ENCODE data around the gene LINGO1. TPM values are rescaled to one million over a fixed set of nuclear protein-coding genes. Genes with fewer than 3 reads are reported as not detected.

LINGO1 gene
- total RNA-seq, 1 donor from 2014 or later: 18.8 TPM

- Mint-ChIP-seq H3K9me3 (ENCODE audit: unreplicated experiment) (no peaks in the 10 kb centered on the region), H3K27ac (ENCODE audit: unreplicated experiment) (no peak overlapping the region), H3K36me3 (ENCODE audit: low read depth, unreplicated experiment) (peaks cover 3% of the 10 kb centered on the region), H3K4me3 (ENCODE audit: unreplicated experiment) (no peak overlapping the region), H3K4me1 (ENCODE audit: unreplicated experiment) (peaks cover 16% of the 10 kb centered on the region), H3K27me3 (ENCODE audit: unreplicated experiment) (peaks cover 13% of the 10 kb centered on the region)
- DNase-seq (ENCODE audit: low spot score): no peak
- no peak for TF ChIP-seq CTCF (IDR thresholded peaks at IDR 0.05; ENCODE audit: unreplicated experiment)
Measured at GRCh38 chr15:77624868-77625267, 7.8 kb downstream of the LINGO1 start.

DNA sequence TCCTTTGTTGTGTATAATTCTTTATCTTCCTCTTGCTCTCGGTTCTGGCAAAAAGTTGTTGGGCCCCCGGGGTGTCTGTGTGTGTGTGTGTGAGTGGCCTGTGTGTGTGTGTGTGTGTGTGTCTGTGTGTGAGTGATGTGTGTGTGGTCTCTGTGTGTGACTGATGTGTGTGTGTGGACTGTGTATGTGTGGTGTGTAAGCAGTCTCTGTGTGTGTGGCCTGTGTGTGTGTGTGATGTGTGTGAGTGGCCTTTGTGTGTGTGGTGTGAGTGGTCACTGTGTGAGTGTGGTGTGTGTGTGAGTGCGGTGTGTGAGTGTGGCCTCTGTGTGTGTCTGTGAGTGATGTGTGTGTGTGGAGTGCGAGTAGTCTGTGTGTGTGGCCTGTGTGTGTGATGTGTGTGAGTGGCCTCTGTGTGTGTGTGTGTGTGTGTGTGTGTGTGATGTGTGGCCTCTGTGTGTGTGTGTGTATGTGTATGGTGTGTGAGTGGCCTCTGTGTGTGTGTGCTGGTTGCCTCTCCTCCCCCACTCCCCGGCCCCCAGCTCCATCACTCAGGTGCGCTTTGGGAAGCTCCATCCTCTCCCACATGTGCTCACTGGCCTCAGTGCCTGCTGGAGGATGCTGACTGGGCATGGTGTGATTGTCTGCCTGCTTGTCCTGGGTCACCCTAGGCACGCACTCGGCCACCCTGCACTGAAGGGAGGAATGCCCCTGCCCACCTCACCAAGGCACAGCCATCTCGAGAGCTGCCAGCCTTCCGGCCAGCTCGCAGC, 8.8 kb downstream of the LINGO1 start:
- TF ChIP-seq CTCF (IDR thresholded peaks at IDR 0.05; ENCODE audit: unreplicated experiment): no peak
- Mint-ChIP-seq H3K9me3 (ENCODE audit: unreplicated experiment) (no peaks in the 10 kb centered on the region), H3K27me3 (ENCODE audit: unreplicated experiment) (peaks cover 13% of the 10 kb centered on the region), H3K36me3 (ENCODE audit: low read depth, unreplicated experiment) (peaks cover 3% of the 10 kb centered on the region), H3K4me1 (ENCODE audit: unreplicated experiment) (peaks cover 16% of the 10 kb centered on the region), H3K4me3 (ENCODE audit: unreplicated experiment) (peak overlapping the region; percentile 14), H3K27ac (ENCODE audit: unreplicated experiment) (no peak overlapping the region)
- no peak for DNase-seq (ENCODE audit: low spot score)

GRCh38 chr15:77622934-77623754, 9.6 kb downstream of the LINGO1 start:
- DNase-seq (ENCODE audit: low spot score): no peak
- peaks cover 16% of the 10 kb centered on the region for H3K4me1 Mint-ChIP-seq (ENCODE audit: unreplicated experiment)
- peak overlapping the region; percentile 14 for H3K4me3 Mint-ChIP-seq (ENCODE audit: unreplicated experiment)
- H3K36me3 Mint-ChIP-seq (ENCODE audit: low read depth, unreplicated experiment): peaks cover 3% of the 10 kb centered on the region
- no peak for TF ChIP-seq CTCF (IDR thresholded peaks at IDR 0.05; ENCODE audit: unreplicated experiment)
- no peaks in the 10 kb centered on the region for H3K9me3 Mint-ChIP-seq (ENCODE audit: unreplicated experiment)
- peaks cover 13% of the 10 kb centered on the region for H3K27me3 Mint-ChIP-seq (ENCODE audit: unreplicated experiment)
- H3K27ac Mint-ChIP-seq (ENCODE audit: unreplicated experiment): no peak overlapping the region

DNA sequence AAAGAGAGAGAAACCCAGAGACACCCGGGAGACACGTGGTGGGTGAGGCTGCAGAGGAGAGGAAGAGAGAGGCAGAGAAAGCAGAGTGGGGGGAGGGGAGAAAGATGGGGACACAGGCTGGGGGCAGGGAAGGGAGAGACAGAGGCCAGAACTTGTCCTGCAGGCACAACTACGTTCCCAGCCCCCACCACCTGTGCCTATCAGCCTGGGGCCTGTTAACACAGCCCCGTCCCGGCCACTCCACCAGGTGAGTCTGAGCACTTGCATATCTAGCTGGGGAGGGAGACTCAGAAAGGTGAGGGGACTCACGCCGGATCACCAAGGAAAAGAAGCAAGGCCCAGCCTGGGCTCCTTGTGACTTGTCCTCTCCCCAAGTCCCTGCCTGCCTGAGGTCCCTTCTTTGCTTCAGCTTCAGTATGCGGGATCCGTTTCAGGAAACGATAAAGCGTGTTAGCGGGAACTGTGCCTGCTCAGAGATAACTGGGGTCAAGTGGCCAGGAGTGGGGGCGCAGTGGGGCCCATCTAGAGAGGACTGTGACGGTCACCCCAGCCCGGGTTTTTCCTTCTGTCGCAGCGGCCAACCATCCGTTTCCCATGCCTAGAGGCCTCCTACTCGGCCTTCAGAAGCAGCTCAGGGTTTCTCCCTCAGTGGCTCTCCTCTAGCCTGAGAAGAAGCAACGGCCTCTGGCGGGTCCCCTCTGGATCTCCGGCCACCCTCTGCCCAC, 10.3 kb downstream of the LINGO1 start:
- TF ChIP-seq CTCF (IDR thresholded peaks at IDR 0.05; ENCODE audit: unreplicated experiment): no peak
- Mint-ChIP-seq H3K27me3 (ENCODE audit: unreplicated experiment) (peaks cover 13% of the 10 kb centered on the region), H3K36me3 (ENCODE audit: low read depth, unreplicated experiment) (peaks cover 3% of the 10 kb centered on the region), H3K4me1 (ENCODE audit: unreplicated experiment) (peaks cover 16% of the 10 kb centered on the region), H3K9me3 (ENCODE audit: unreplicated experiment) (no peaks in the 10 kb centered on the region), H3K4me3 (ENCODE audit: unreplicated experiment) (no peak overlapping the region), H3K27ac (ENCODE audit: unreplicated experiment) (no peak overlapping the region)
- no peak for DNase-seq (ENCODE audit: low spot score)

Data from endothelial cell (in vitro differentiated cells).